Ishikawa (cell line): Measurements from ENCODE around the gene REN.

ENCODE experiments used
- CEBPB ChIP-seq: IDR thresholded peaks from 2 replicates; pipeline ENCODE4 v1.6.1; 2012
- CREB1 ChIP-seq: IDR thresholded peaks from 2 replicates; pipeline ENCODE4 v1.6.1; 2012; ENCODE audit warnings: low read depth
- EGR1 ChIP-seq: IDR thresholded peaks from 2 replicates; pipeline ENCODE4 v1.6.1; 2012
- EP300 ChIP-seq: IDR thresholded peaks from 2 replicates; pipeline ENCODE4 v1.6.1; 2012; ENCODE audit warnings: borderline replicate concordance
- FOXM1 ChIP-seq: IDR thresholded peaks from 2 replicates; pipeline ENCODE4 v1.6.1; 2012; ENCODE audit warnings: low read depth, borderline replicate concordance
- NFIC ChIP-seq: IDR thresholded peaks from 2 replicates; pipeline ENCODE4 v1.6.1; 2012
- RAD21 ChIP-seq: IDR thresholded peaks from 2 replicates; pipeline ENCODE4 v1.6.1; 2012; ENCODE audit warnings: low read depth
- REST ChIP-seq: IDR thresholded peaks from 2 replicates; pipeline ENCODE4 v1.6.1; 2012; ENCODE audit warnings: low read depth, mild to moderate bottlenecking
- TAF1 ChIP-seq: IDR thresholded peaks from 2 replicates; pipeline ENCODE4 v1.6.1; 2012; ENCODE audit warnings: low read depth, mild to moderate bottlenecking
- TCF12 ChIP-seq: IDR thresholded peaks from 2 replicates; pipeline ENCODE4 v1.6.1; 2012; ENCODE audit warnings: low read depth
- TEAD4 ChIP-seq: IDR thresholded peaks from 2 replicates; pipeline ENCODE4 v1.6.1; 2012
- USF1 ChIP-seq: IDR thresholded peaks from 2 replicates; pipeline ENCODE4 v1.6.1; 2012
- YY1 ChIP-seq: IDR thresholded peaks from 2 replicates; pipeline ENCODE4 v1.6.1; 2012; ENCODE audit warnings: low read depth
- TF ChIP-seq, protein P1 (sequence below): IDR thresholded peaks from 2 replicates; pipeline ENCODE4 v1.6.1; 2012

- no peak for TF ChIP-seq CREB1
- TF ChIP-seq, protein P1, sequence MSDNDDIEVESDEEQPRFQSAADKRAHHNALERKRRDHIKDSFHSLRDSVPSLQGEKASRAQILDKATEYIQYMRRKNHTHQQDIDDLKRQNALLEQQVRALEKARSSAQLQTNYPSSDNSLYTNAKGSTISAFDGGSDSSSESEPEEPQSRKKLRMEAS: no peak
- TF ChIP-seq TAF1: no peak
- no peak for TF ChIP-seq NFIC
- TF ChIP-seq TCF12: no peak
- TF ChIP-seq YY1: no peak
- no peak for TF ChIP-seq REST
- no peak for TF ChIP-seq FOXM1
- no peak for TF ChIP-seq EP300
- TF ChIP-seq RAD21: no peak
- TF ChIP-seq USF1: no peak
- no peak for TF ChIP-seq EGR1
- no peak for TF ChIP-seq TEAD4
- no peak for TF ChIP-seq CEBPB
Observed at GRCh38 chr1:204192589-204193352, 26.6 kb upstream of the REN start.
